GM12891 (cell line): ENCODE results near the gene BANK1.
A peak's percentile ranks its signal among the peaks of the same experiment; 100 is the strongest.

Experiments used
- DNase-seq: peaks from one replicate; pipeline ENCODE4 v3.0.0; 2011; ENCODE audit warnings: low spot score; ENCODE audit not compliant: insufficient read length
- FAIRE-seq: peaks from 2 replicates; lab custom pipeline; 2011; peaks lifted over from hg19 to GRCh38; lab: Jason Lieb, UNC
- PAX5 ChIP-seq: IDR thresholded peaks from 2 replicates; pipeline ENCODE4 v1.6.1; 2011; ENCODE audit warnings: low read length, moderate library complexity, mild to moderate bottlenecking; ENCODE audit not compliant: insufficient read depth, severe bottlenecking
- POLR2A ChIP-seq: IDR thresholded peaks from 2 replicates; pipeline ENCODE4 v1.6.1; 2011; ENCODE audit warnings: low read depth, low read length, control low read depth
- POLR2AphosphoS5 ChIP-seq: IDR thresholded peaks from 2 replicates; pipeline ENCODE4 v1.6.1; 2011; ENCODE audit warnings: low read depth, low read length, control low read depth
- POU2F2 ChIP-seq: IDR thresholded peaks from 2 replicates; pipeline ENCODE4 v1.6.1; 2011; ENCODE audit warnings: low read depth, mild to moderate bottlenecking, control low read depth, low read length, moderate library complexity
- SPI1 ChIP-seq: IDR thresholded peaks from 2 replicates; pipeline ENCODE4 v1.6.1; 2011; ENCODE audit warnings: low read depth, low read length, control low read depth
- TAF1 ChIP-seq: IDR thresholded peaks from 2 replicates; pipeline ENCODE4 v1.6.1; 2011; ENCODE audit warnings: low read depth, low read length, control low read depth

The BANK1 gene

DNA sequence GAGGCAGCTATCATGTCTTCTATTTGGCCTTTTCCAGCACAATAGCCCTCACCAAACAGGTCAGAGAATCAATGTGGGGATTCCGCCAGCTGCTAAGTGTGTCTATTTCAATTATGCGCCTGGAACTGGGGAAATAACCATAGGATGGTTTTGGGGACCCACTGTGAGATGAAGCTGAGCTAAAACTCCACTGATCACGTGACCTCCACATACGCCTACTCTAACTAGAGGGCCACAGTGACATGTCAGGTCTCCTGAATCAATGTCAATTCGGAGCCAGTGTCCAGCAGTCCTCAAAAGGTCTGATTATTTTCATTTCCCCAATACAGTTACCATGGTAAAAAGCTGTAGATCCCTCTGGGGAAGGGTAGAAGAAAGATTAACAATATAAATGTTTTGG, 10.2 kb upstream of the BANK1 start:
- TF ChIP-seq SPI1, result no peak
- TF ChIP-seq POLR2AphosphoS5, result no peak
- TF ChIP-seq POU2F2, result no peak
- no peak for TF ChIP-seq TAF1
- TF ChIP-seq POLR2A, result no peak
- no peak for TF ChIP-seq PAX5
- FAIRE-seq, result no peak
- DNase-seq, result no peak

DNA sequence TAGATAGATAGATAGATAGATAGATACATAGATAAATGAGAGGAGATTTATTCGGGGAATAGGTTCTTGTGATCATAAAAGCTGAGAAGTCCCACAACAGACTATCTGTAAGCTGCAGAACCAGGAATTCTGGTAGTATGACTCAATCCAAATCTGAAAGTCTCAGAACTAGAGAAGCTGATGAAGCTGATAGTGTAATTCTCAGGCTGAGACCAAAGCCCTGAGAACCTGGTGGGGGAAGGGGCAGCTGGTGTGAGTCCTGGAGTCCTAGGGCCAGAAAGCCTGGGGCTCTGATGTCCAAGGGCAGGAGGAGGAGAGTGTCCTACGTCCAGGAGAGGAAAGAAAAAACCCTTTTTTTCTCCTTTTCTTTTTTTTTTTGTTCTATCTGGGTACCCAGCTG, 8.0 kb upstream of the BANK1 start:
- TF ChIP-seq POU2F2 (no peak), POLR2A (no peak), POLR2AphosphoS5 (no peak), PAX5 (no peak), SPI1 (no peak), TAF1 (no peak)
- DNase-seq (no peak), FAIRE-seq (no peak)

DNA sequence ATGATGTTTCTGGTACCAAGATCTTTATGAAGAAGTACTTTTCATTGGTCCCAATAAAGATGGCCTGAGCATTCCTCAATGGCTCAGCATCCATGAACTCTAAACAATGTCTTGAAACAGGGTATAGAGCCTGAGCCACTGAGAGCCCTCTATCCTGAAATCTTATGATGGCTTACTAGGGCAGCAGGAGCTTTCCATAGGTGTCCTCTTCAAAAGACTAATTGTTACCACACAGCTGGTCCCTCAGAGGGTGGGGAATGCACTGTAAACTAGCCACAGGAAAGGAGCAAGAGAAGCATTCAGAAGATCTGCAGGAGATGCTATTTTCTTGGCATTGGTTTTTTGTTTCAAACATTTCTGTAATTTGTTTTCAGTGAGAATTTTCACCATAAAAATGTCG, 5.6 kb upstream of the BANK1 start:
- TF ChIP-seq SPI1 (no peak), POU2F2 (no peak), PAX5 (no peak), TAF1 (no peak), POLR2AphosphoS5 (no peak), POLR2A (no peak)
- FAIRE-seq (no peak), DNase-seq (no peak)

DNA sequence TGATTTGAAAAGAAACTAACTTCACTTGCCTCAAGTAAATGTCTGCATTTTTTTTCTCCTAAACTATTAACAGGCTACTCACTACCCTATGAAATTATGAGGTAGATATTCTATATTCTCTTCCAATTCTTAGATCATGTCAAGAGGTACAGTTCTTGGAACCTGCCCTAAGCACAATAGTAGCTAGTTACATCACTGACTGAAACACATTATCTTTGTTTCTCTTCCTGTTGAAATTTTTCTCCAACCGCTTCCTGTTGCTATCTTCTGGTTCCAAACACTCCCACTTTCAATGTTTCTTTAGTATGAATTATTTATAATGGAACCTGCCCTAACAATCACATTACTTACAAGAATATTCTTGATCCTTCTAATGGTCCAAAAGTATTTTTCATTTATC, 5.0 kb upstream of the BANK1 start:
- DNase-seq (no peak), FAIRE-seq (peak; percentile 40)
- TF ChIP-seq PAX5 (no peak), POLR2A (no peak), SPI1 (no peak; the same call in 1 of the 2 replicates), TAF1 (no peak), POU2F2 (no peak)

DNA sequence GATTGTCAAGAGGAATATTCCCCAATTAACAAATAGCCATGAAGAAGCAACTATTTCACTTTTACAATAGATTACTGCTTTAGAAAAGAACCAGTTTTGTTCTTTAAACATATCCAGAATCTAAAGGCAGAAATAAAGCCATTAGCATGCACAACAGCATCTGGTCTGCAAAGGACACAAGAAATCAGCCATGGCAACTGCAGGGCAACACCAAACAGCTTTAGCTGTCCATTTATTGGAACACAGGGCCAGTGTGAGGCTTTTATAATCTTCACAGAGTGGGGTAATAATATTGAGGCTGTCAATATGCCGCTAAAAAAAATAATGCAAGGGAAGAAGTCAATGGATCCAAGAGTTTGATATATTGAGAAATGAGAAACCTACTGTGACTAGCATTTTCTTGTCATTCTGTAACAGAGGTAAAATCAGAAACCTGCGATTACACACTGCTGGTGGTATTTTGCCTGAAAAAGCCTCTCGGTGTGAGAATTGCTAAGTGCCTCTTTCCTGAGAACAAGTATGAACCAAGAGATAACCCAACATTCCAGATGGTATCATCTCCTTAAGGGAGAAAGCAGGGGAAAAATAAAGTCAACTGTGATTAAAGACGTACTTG, 2.7 kb upstream of the BANK1 start:
- DNase-seq, result no peak
- no peak for TF ChIP-seq TAF1
- no peak for TF ChIP-seq POLR2AphosphoS5
- no peak for TF ChIP-seq PAX5
- no peak for TF ChIP-seq POU2F2
- no peak for TF ChIP-seq SPI1
- TF ChIP-seq POLR2A, result no peak
- FAIRE-seq, result no peak

DNA sequence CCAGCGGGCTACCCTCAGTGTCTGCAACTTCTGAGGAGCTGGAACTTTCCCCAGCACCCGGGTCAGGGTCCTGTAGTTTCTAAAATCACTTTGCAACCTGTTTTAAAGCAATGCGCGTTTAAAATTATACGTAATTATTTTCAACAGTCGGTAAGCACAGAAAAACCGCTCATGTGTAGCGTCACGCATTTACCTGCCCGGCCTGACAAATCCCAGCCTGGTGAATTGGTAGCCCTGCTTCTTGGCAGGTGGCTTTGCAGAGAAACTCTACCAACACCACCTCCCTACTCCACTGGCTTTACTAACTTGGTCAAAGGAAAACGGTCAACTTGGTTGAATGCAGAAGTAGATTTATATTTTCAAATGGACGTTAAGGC, 640 bp downstream of the BANK1 start:
- DNase-seq (no peak), FAIRE-seq (no peak)
- no peak for TF ChIP-seq SPI1

DNA sequence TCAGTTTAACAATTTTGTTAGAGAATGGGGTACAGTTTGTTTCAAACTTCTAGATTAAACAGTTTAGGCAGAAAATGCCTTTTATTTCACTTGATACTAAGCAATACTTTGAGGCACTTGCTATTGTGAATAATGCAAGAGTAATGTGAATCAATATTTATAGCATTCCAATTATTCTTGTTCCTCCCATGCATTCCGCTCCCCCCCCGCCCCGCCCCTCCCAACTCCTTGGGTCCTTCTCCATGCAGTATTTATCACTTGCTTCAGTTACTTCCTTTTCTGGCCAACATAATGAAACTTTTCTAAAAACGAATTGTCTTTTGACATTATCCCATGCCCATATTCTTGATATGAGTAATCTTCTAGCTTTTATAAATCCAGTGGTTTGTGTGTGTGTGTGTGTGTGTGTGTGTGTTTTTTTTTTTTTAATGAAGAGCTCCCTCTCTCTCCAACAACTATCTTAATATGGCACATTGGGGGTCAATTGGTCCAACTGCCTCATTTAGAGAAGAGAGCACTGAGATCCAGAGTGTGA, 1.6 kb downstream of the BANK1 start:
- no peak for FAIRE-seq
- DNase-seq, result no peak
- TF ChIP-seq POU2F2, result no peak

DNA sequence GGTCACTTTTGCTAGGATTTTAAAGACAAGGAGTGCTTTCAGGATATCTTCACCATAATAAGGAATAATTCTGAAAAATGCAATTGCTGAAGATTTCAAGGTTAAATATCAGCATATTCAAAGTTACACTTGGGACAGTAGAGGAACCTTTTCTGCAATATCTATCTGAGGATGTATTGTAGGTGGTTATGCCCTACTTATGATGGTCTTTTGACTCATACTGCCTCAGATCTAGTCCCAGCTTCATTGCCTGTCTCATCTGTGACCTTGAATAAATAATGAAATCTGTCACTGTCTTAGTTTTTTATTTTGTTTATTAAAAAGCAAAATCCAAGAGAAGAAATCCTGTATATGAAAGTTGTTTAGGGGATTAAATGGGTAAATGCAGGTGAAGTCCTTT, 2.9 kb downstream of the BANK1 start:
- no peak for TF ChIP-seq POLR2A
- no peak for TF ChIP-seq PAX5
- no peak for TF ChIP-seq POLR2AphosphoS5
- no peak for TF ChIP-seq SPI1
- TF ChIP-seq TAF1, result no peak
- TF ChIP-seq POU2F2, result no peak

DNA sequence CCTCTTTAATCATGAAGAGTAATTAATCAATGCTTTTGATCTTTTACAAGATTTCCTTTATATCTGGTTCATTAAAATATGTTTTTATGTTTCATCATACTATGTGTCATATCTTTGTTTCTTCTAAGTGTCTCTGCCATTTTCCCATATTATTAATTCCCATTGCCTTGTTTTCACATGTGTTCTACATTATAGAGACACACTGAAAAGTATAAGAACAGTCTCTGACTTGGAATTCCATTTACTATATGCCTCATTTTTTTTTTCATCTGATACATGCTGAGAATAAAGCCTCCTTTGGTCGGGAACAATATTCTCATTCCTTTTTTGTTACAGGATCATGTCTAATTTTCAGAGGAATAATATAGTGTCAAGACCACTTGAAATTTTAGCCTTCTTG, 4.3 kb downstream of the BANK1 start:
- no peak for DNase-seq
- FAIRE-seq, result no peak
- TF ChIP-seq POLR2AphosphoS5 (no peak), POLR2A (no peak), SPI1 (no peak), PAX5 (no peak), POU2F2 (no peak), TAF1 (no peak)

More for the DNA sequence above, 2.9 kb downstream of the BANK1 start:
- FAIRE-seq, result no peak
- DNase-seq, result no peak

DNA sequence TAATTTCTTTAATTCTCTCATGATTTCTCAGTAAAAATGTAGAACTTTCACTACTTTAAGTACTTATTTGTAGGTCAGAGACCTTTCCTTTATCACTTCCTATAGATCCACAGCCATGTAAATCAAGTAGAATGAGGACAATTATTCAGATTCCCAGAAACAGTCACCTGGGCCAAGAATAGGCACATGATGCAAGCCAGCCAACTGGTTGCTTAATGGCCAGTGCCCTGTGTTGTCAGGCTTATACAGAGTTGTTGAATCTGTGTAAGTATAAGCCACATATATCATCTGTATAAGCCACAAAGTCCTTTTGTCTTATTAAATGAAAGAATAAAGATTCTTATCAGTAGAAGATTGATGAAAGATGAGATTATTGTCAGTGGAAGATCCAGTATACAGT, 5.2 kb downstream of the BANK1 start:
- TF ChIP-seq PAX5 (no peak), POLR2A (no peak), POU2F2 (no peak), SPI1 (no peak), TAF1 (no peak), POLR2AphosphoS5 (no peak)
- FAIRE-seq, result no peak
- no peak for DNase-seq

DNA sequence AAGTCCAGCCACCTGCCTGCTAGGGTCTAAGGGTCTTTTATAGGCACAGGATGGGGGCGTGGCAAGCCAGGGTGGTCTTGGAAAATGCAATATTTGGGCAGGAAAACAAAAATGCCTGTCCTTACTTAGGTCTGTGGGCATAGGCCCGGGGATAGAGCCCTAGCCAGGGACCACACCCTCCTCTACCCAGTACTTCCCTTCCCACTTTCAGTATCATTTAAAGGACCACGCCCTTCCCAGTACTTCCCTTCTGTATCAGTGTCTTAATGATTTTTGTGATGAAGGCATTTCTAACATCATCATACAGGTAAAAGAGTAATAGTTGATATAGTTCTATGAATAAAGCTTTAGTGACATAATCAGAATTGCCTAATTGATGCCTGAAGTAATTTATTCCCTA, 11.4 kb downstream of the BANK1 start:
- DNase-seq (no peak), FAIRE-seq (peak; percentile 47)
- TF ChIP-seq POLR2AphosphoS5 (no peak), SPI1 (peak; percentile 27), TAF1 (no peak), PAX5 (no peak), POU2F2 (no peak), POLR2A (no peak)
